H9 (cell line): Measurements from ENCODE around the gene TMEM175. TPM values are rescaled to one million over a fixed set of nuclear protein-coding genes. Genes with fewer than 3 reads are reported as not detected.

ENCODE experiments used
- DNase-seq: peaks from one replicate; pipeline ENCODE4 v3.0.0-alpha.2; 2017
- H2AFZ ChIP-seq: one replicate; pipeline ENCODE4 v1.6.1; 2013; ENCODE audit warnings: mild to moderate bottlenecking, low read length, control low read depth, moderate library complexity
- H2AK5ac ChIP-seq: 2 replicates; pipeline ENCODE4 v1.6.1; 2013; ENCODE audit warnings: low read length, control low read depth, mixed read lengths; ENCODE audit not compliant: insufficient read length
- H2BK120ac ChIP-seq: one replicate; pipeline ENCODE4 v1.6.1; 2013; ENCODE audit warnings: low read depth, mild to moderate bottlenecking, low read length, control low read depth, inconsistent platforms; ENCODE audit not compliant: poor library complexity, severe bottlenecking
- H2BK12ac ChIP-seq: 2 replicates; pipeline ENCODE4 v1.6.1; 2013; ENCODE audit warnings: low read length, control low read depth, mixed read lengths, low read depth; ENCODE audit not compliant: insufficient read length
- H2BK15ac ChIP-seq: 2 replicates; pipeline ENCODE4 v1.6.1; 2013; ENCODE audit warnings: low read depth, low read length, control low read depth
- H2BK20ac ChIP-seq: one replicate; pipeline ENCODE4 v1.6.1; 2013; ENCODE audit warnings: low read depth, mild to moderate bottlenecking, low read length, control low read depth, inconsistent platforms; ENCODE audit not compliant: poor library complexity, severe bottlenecking
- H2BK5ac ChIP-seq: 2 replicates; pipeline ENCODE4 v1.6.1; 2013; ENCODE audit warnings: low read length, control low read depth, mixed read lengths; ENCODE audit not compliant: insufficient read length
- H3K14ac ChIP-seq: 2 replicates; pipeline ENCODE4 v1.6.1; 2013; ENCODE audit warnings: low read length, control low read depth; ENCODE audit not compliant: insufficient read depth
- H3K18ac ChIP-seq: 2 replicates; pipeline ENCODE4 v1.6.1; 2013; ENCODE audit warnings: low read depth, mild to moderate bottlenecking, mixed read lengths, low read length, control low read depth; ENCODE audit not compliant: insufficient read length
- H3K23ac ChIP-seq: 2 replicates; pipeline ENCODE4 v1.6.1; 2013; ENCODE audit warnings: low read length, control low read depth, mixed read lengths, low read depth; ENCODE audit not compliant: insufficient read length
- H3K23me2 ChIP-seq: 2 replicates; pipeline ENCODE4 v1.6.1; 2013; ENCODE audit warnings: low read depth, mild to moderate bottlenecking, mixed read lengths, low read length, control low read depth; ENCODE audit not compliant: insufficient read length, poor library complexity, severe bottlenecking
- H3K27ac ChIP-seq: 2 replicates; pipeline ENCODE4 v1.5.1; 2013; ENCODE audit warnings: low read length, control low read depth, mixed read lengths, low read depth; ENCODE audit not compliant: insufficient read length
- H3K27me3 ChIP-seq: 2 replicates; pipeline ENCODE4 v1.6.1; 2013; ENCODE audit warnings: low read length, control low read depth, inconsistent platforms; ENCODE audit not compliant: insufficient read depth
- H3K4ac ChIP-seq: 2 replicates; pipeline ENCODE4 v1.6.1; 2013; ENCODE audit warnings: low read depth, mild to moderate bottlenecking, control low read depth, inconsistent platforms, low read length, moderate library complexity
- H3K4me1 ChIP-seq: 2 replicates; pipeline ENCODE4 v1.6.1; 2013; ENCODE audit warnings: low read length, control low read depth, inconsistent platforms; ENCODE audit not compliant: insufficient read depth
- H3K4me2 ChIP-seq: 2 replicates; pipeline ENCODE4 v1.6.1; 2013; ENCODE audit warnings: low read length, control low read depth, mixed read lengths; ENCODE audit not compliant: insufficient read length, insufficient read depth
- H3K56ac ChIP-seq: 2 replicates; pipeline ENCODE4 v1.6.1; 2013; ENCODE audit warnings: low read depth, mild to moderate bottlenecking, mixed read lengths, low read length, control low read depth; ENCODE audit not compliant: insufficient read length
- H3K79me1 ChIP-seq: 2 replicates; pipeline ENCODE4 v1.6.1; 2013; ENCODE audit warnings: low read depth, mild to moderate bottlenecking, moderate library complexity, low read length, control low read depth, inconsistent platforms; ENCODE audit not compliant: insufficient read depth, poor library complexity, severe bottlenecking
- H3K79me2 ChIP-seq: 2 replicates; pipeline ENCODE4 v1.6.1; 2013; ENCODE audit warnings: low read length, control low read depth, inconsistent platforms; ENCODE audit not compliant: insufficient read depth
- H3K9ac ChIP-seq: 2 replicates; pipeline ENCODE4 v1.6.1; 2013; ENCODE audit warnings: low read length, control low read depth, mixed read lengths; ENCODE audit not compliant: insufficient read length; ENCODE audit errors: extremely low read depth
- H3K9me3 ChIP-seq: one replicate; pipeline ENCODE4 v1.6.1; 2013; ENCODE audit warnings: low read depth, low read length, inconsistent platforms; ENCODE audit not compliant: control insufficient read depth
- H3T11ph ChIP-seq: one replicate; pipeline ENCODE4 v1.6.1; 2013; ENCODE audit warnings: mild to moderate bottlenecking, low read length, control low read depth, inconsistent platforms
- H4K20me1 ChIP-seq: one replicate; pipeline ENCODE4 v1.6.1; 2013; ENCODE audit not compliant: control insufficient read depth, insufficient read length, insufficient read depth
- H4K5ac ChIP-seq: 2 replicates; pipeline ENCODE4 v1.6.1; 2013; ENCODE audit warnings: low read depth, mild to moderate bottlenecking, mixed read lengths, low read length, control low read depth; ENCODE audit not compliant: insufficient read length
- H4K8ac ChIP-seq: replicated peaks from 2 replicates; pipeline ENCODE4 v1.6.1; 2013; ENCODE audit warnings: low read length, control low read depth, mixed read lengths, low read depth; ENCODE audit not compliant: insufficient read length
- H4K91ac ChIP-seq: 2 replicates; pipeline ENCODE4 v1.6.1; 2013; ENCODE audit warnings: low read depth, mild to moderate bottlenecking, moderate library complexity, mixed read lengths, low read length, control low read depth; ENCODE audit not compliant: insufficient read length
- H3K27ac Mint-ChIP-seq, 3 experiments: 2 replicates in 2 of 3; 3 replicates in 1 of 3; pipeline ENCODE4 v1.8.0; 2020 to 2021; ENCODE audit warnings: mixed read lengths in 3 of 3, mild to moderate bottlenecking in 1 of 3, moderate library complexity in 1 of 3
- H3K27me3 Mint-ChIP-seq: 2 replicates; pipeline ENCODE4 v1.8.0; 2021; ENCODE audit warnings: low read depth, mild to moderate bottlenecking, moderate library complexity, mixed read lengths
- H3K36me3 Mint-ChIP-seq, 3 experiments: 2 replicates in 2 of 3; 3 replicates in 1 of 3; pipeline ENCODE4 v1.8.0; 2020 to 2021; ENCODE audit warnings: low read depth in 3 of 3, mixed read lengths in 3 of 3; ENCODE audit not compliant: insufficient read depth in 1 of 3
- H3K4me1 Mint-ChIP-seq, 2 experiments: 2 replicates each; pipeline ENCODE4 v1.8.0; 2020; ENCODE audit warnings: mixed read lengths in 2 of 2
- H3K4me3 Mint-ChIP-seq, 2 experiments: 2 replicates in 1 of 2; 3 replicates in 1 of 2; pipeline ENCODE4 v1.8.0; 2020 to 2021; ENCODE audit warnings: mild to moderate bottlenecking in 2 of 2, mixed read lengths in 2 of 2, moderate library complexity in 1 of 2
- H3K9me3 Mint-ChIP-seq, 2 experiments: 2 replicates in 1 of 2; 3 replicates in 1 of 2; pipeline ENCODE4 v1.8.0; 2020; ENCODE audit warnings: mild to moderate bottlenecking in 2 of 2, mixed read lengths in 2 of 2, moderate library complexity in 1 of 2
- CTCF ChIP-seq: fragments of 200-600 bp; sonication (generic); conservative IDR thresholded peaks from 3 replicates; pipeline ENCODE4 v1.8.0; 2021; ENCODE audit warnings: antibody characterized with exemption, mild to moderate bottlenecking
- WGBS: extraction: QIAGEN DNeasy Blood & Tissue Kit; methylation state at CpG from one replicate; pipeline ENCODE4 v1.1.7; 2013; ENCODE audit warnings: missing lambda C conversion rate, low lambda C conversion rate, mixed read lengths; ENCODE audit not compliant: insufficient read length; ENCODE audit errors: extremely low coverage; 5-methylcytosine and 5-hydroxymethylcytosine counted together
- total RNA-seq: library from RNA; stranded (reverse); gene quantifications from 2 replicates; pipeline ENCODE4 v1.2.1, GENCODE V29; 2021

TMEM175 gene
- total RNA-seq, 1 experiment from 2014 or later = 6.4 TPM

- WGBS = no CpG with 5 or more reads among the region's 26 CpGs
- H3K4me1 ChIP-seq = no peaks in the 10 kb centered on the region
- H4K91ac ChIP-seq = no peak overlapping the region
- H2BK20ac ChIP-seq = no peak overlapping the region
- Mint-ChIP-seq H3K36me3 (peaks cover 3 to 41% (median 21%) of the 10 kb centered on the region in 3 experiments; a peak in 5 of 7 replicates), H3K27me3 (no peaks in the 10 kb centered on the region), H3K27ac (peak overlapping the region; percentile 28 to 85 (median 74); a peak in 2 of 7 replicates), H3K4me3 (no peak overlapping the region), H3K4me1 (peaks cover 0 to 3% of the 10 kb centered on the region in 2 experiments; a peak in 2 of 4 replicates), H3K9me3 (no peaks in the 10 kb centered on the region; a peak in 1 of 5 replicates)
- H3K27me3 ChIP-seq = no peaks in the 10 kb centered on the region
- H3K23me2 ChIP-seq = no peaks in the 10 kb centered on the region
- no peak overlapping the region for H3T11ph ChIP-seq
- H2AFZ ChIP-seq = no peak overlapping the region
- H3K18ac ChIP-seq = no peak overlapping the region
- H2BK5ac ChIP-seq = no peak overlapping the region
- no peak overlapping the region for H3K56ac ChIP-seq
- no peak overlapping the region for H3K4ac ChIP-seq
- no peaks in the 10 kb centered on the region for H4K20me1 ChIP-seq
- no peaks in the 10 kb centered on the region for H3K79me1 ChIP-seq
- H2BK15ac ChIP-seq = no peak overlapping the region
- H3K27ac ChIP-seq = no peak overlapping the region
- H4K5ac ChIP-seq = no peak overlapping the region
- H2AK5ac ChIP-seq = no peak overlapping the region
- no peak overlapping the region for H3K9ac ChIP-seq
- H3K4me2 ChIP-seq = no peak overlapping the region
- no peak overlapping the region for H3K23ac ChIP-seq
- no peaks in the 10 kb centered on the region for H3K79me2 ChIP-seq
- no peak for TF ChIP-seq CTCF
- no peak overlapping the region; the same call in 1 of the 2 replicates for H3K14ac ChIP-seq
- H2BK12ac ChIP-seq = no peak overlapping the region
- no peak overlapping the region for H4K8ac ChIP-seq
- no peak for DNase-seq
- no peak overlapping the region for H2BK120ac ChIP-seq
- H3K9me3 ChIP-seq = no peaks in the 10 kb centered on the region
Measured at GRCh38 chr4:900073-900472, 32.2 kb upstream of the TMEM175 start.
